HG02973 (cell line): ENCODE results near the gene WDCP.
"Not testable (repeated sequence)": the region's sequence is repeated elsewhere in the genome, so short reads cannot be mapped to it uniquely, and the experiment has no call there.

ENCODE experiments used
- ATAC-seq: cut with Tn5 transposase; IDR thresholded peaks from one replicate; pipeline ENCODE4 v1.9.1; 2021; ENCODE audit warnings: moderate library complexity; ENCODE audit not compliant: unreplicated experiment

Gene WDCP, protein sequence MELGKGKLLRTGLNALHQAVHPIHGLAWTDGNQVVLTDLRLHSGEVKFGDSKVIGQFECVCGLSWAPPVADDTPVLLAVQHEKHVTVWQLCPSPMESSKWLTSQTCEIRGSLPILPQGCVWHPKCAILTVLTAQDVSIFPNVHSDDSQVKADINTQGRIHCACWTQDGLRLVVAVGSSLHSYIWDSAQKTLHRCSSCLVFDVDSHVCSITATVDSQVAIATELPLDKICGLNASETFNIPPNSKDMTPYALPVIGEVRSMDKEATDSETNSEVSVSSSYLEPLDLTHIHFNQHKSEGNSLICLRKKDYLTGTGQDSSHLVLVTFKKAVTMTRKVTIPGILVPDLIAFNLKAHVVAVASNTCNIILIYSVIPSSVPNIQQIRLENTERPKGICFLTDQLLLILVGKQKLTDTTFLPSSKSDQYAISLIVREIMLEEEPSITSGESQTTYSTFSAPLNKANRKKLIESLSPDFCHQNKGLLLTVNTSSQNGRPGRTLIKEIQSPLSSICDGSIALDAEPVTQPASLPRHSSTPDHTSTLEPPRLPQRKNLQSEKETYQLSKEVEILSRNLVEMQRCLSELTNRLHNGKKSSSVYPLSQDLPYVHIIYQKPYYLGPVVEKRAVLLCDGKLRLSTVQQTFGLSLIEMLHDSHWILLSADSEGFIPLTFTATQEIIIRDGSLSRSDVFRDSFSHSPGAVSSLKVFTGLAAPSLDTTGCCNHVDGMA

DNA sequence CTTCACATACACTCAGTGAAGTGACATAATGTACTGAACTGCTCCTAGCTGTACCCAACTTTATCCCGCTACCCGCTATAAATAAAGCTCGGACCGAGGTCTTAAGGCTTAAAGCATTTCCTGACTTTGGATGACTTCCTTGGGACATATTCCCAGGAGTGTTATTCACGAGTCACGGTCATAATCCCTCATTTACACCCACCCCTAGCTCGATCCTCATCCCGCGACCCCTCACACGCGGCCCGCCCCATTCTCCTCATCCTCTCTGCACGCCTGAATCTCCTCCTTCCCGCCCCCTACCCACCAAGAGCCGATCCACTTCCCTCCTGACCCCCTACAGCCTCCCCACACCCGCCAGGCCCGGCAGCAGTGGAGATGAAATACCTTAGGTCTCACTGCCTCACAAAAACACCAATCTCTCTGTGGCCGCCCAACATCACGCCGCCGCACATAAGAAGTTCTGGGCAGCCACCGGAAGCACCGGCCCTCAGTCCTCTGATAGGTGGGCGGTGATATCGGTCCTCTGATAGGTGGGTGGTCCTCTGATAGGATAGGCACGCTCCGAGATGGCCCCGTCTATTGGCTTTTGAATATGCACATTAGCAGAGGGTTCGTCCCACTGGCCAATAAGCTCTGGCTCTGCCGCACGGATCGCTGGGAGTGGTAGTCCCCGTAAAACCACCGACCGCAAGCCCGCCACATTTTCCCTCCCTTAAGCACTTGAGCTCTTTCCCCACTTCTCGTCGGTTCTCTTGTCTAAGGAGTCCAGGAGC is at the start of gene WDCP:
Gene WDCP, minus strand, starts transcription at position 462 of the 773 bp plus-strand sequence. CDS start 7,897 bp downstream, outside the sequence.
- ATAC-seq: peak; percentile 99

GRCh38 chr2:24095171-24095677 is 48.0 kb upstream of the WDCP start:
- ATAC-seq: not testable (repeated sequence)

- not testable (repeated sequence) for ATAC-seq
Measured at GRCh38 chr2:24093270-24093669, 46.1 kb upstream of the WDCP start.

- no peak for ATAC-seq
Measured at GRCh38 chr2:24088821-24089359, 41.7 kb upstream of the WDCP start.

GRCh38 chr2:24087032-24087431 is 39.8 kb upstream of the WDCP start:
- no peak for ATAC-seq

DNA sequence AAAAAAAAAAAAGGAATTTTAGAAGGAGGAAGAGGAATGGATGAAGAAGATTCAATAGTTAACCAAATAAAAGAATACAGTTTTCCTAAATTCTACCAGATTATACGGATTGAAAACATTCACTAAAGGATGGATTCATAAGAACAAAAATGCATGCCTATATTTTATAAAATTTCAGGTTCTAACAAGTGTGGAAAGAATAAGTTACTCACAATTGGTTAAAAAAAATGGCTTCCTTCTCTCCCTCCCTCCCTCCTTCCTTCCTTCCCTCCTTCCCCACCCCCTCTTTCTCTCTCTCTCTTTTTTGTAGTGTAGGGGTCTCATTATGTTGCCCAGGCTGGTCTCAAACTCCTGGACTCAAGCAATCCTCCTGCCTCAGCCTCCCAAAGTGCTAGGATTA is 39.0 kb upstream of the WDCP start:
- ATAC-seq: no peak

DNA sequence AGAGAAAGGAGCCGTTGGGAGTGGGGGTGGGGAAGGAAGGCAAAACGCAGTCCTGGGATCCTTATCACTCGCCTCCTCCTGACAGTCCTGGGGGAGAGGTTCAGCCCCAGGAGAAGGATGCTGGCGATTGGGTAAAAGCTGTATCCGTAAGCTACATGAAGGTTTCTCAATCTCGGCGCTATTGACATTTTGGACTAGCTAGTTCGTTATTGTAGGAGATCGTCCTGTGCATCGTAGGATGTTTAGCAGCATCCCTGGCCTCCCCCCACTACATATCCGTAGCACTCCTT is 38.0 kb upstream of the WDCP start:
- no peak for ATAC-seq

DNA sequence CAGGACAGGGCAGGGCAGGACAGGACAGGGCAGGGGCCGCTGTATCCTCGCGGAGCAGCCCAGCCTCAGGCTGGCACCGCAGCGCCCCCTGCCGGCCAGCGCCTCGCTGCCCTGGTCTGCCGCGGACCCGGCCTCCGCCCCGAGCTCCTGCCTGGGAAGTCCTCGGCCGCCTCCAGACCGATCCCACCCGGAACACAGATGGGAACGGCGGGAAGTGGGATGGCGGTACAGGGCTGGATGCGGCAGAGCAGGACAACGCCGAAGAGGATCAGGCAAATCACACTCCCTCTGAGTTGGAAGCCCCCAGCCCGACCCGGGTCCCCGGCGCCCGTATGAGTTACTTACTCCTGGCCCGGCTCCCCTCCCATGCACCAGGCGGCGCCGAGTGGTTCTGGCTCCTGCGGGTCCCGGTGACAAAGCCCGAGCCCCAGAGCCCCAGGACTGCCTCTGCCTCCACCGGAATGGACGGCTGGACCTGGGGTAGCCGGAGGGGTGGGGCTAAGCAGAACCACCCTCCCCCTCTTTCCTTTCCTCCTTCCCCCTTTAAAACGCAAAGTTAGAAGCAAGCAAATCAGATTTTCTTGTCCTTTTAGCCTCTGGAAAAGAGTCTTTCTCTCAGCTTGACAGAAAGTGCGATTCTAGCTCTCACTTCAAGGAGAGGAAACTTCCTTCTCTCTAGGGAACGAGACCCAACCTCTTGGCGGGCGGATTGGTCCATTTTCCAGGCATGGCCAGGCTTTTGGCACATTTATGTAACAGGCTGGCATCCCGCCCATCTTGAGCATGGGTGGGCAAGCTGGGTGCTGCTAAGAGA is 37.4 kb upstream of the WDCP start, which contains the start of gene TP53I3:
Gene TP53I3, minus strand, starts transcription at position 449 of the 814 bp plus-strand sequence. CDS start 508 bp downstream, outside the sequence.
- peak; percentile 66 for ATAC-seq

DNA sequence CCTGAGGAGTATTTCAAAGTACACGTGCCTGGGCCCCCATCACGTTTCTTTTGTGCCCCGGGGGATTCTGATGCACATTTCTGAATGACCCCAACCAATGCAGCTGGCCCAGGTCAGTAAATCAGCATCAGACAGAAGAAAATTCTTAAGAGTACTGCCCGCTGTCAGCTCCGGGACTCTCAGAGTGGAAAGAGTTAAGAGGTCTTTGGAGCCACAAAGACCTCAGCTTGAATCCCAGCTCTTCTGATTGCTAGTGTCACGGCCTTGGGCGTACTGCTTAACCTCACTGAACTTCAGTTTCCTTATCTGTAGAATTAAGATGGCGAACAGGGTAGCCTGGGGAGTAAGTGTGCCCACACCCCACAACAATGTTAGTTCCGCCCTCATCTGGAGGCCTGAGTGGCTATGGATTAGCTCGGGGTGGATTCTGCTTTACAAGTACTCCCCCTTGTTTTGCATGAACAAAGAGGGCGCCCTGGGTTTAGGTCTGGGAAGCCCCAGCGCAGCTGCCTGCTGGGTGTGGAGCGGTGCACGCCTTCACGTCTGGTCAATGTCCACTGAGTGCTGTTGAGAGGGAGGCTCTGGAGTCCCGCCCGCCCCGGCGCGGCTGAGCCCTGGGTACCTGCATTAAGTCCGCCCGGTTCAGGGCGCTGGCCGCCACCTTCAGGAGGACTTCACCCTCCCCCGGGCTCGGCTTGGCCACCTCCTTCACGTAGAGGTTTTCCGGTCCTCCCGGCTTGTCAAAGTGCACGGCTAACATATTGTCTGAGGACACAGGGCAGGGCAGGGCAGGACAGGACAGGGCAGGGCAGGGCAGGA is 36.6 kb upstream of the WDCP start:
- ATAC-seq: peak; percentile 69

GRCh38 chr2:24082787-24083566 is 35.8 kb upstream of the WDCP start:
- no peak for ATAC-seq

DNA sequence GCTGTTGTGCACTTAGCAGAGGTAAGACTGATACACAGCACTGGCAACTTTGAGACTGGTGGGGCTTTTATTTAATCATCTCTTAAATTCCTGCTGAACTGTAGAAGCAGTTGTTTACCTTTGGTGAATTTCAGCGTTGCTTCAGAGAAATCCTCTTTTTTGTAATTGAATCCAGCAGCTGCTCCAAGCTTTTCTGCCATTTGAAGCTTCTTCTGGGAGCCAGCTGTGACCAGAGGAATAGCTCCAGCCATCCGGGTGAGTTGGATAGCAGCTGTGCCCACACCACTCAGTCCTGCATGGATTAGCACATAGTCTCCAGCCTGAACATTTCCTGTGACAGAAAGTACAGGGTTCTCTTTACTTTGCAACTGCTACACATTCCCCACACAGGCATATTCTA is 33.5 kb upstream of the WDCP start:
- ATAC-seq: no peak

DNA sequence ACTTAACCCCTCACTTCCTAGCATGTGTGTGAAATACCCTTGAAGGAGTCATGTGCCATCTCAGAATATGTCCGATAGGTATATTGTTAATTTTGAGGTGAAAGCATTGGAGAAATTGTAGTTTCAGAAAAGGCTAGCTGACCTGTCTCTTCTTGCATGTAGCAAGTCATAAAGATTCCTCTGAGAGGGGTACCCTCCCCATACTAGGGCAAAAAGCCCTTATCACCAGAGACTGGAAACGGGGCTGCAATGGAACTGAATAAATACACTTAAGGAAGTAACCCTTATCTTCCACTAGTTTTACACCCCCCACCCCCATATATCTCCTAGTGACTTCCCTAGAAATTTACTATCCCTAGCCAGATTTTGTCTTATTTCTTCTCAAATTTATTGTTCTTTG is 30.7 kb upstream of the WDCP start:
- ATAC-seq: no peak

- ATAC-seq: no peak
Measured at GRCh38 chr2:24077535-24077877, 30.3 kb upstream of the WDCP start.

- ATAC-seq: peak; percentile 23
Measured at GRCh38 chr2:24076849-24077534, 29.8 kb upstream of the WDCP start.

GRCh38 chr2:24075915-24076848 is 29.0 kb upstream of the WDCP start, which contains the start of gene SF3B6:
Gene SF3B6 (minus strand): TSS chr2:24076326. CDS start chr2:24076229, 97 bp downstream.
- peak; percentile 90 for ATAC-seq

DNA sequence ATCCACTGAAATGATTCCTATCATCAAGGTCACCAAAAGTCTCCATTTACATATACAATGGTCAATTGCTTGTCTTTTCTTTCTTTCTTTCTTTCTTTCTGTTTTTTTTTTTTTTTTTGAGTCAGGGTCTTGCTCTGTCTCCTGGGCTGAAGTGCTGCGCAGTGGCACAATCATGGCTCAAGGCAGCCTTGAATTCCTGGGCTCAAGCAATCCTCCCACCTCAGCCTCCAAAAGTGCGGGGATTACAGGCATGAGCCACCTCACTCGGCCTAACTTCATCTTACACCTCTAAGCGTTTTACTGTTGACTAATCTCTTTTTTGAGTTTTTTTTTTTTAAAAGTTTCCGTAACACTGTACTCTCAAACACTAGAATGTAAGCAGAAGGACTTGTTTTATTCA is 28.1 kb upstream of the WDCP start:
- ATAC-seq: no peak

- ATAC-seq: no peak
Measured at GRCh38 chr2:24073816-24074215, 26.6 kb upstream of the WDCP start.
